Measurements from ENCODE around the gene NFRKB. TPM values are rescaled to one million over a fixed set of nuclear protein-coding genes. Genes with fewer than 3 reads are reported as not detected.

Gene NFRKB
- total and polyA plus RNA-seq, 8 donors = 11.0 to 18.3 (median 12.6) TPM

- FAIRE-seq (no peak), DNase-seq (no peak), ATAC-seq (no peak)
- Histone ChIP-seq H3K9me3 (no peaks in the 10 kb centered on the region), H3K27ac (no peak overlapping the region), H3K4me1 (no peaks in the 10 kb centered on the region), H3K36me3 (no peaks in the 10 kb centered on the region), H3K4me3 (no peak overlapping the region), H3K27me3 (no peaks in the 10 kb centered on the region)
- intact Hi-C loops (cut with DNase I) = no loop called here
- 91 to 98% methylated on average over 13 of the region's 13 CpGs for WGBS, 2 donors
- no peak for TF ChIP-seq CTCF (IDR thresholded peaks at IDR 0.05)
Measured at GRCh38 chr11:129930743-129931142, 35.4 kb upstream of the NFRKB start.

DNA sequence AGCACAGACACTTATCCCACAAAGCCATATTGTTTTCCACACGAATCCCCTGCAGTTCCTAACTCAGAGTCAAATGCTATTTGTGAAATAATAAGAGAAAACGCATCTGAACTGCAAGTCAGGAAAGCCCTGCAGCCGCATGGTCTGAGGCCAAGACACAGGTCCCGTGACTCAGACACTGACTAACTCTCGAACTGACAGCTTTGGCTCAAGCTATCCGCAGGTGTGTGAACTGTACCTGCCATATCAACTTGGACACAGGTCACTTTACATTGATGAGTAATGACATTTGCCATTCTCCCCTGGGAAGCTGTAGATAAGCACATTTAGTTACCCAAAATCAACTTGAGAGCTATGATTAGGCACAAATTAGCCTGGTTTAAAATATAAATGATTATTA is 34.9 kb upstream of the NFRKB start:
- FAIRE-seq = no peak
- Histone ChIP-seq H3K27me3 (no peaks in the 10 kb centered on the region), H3K36me3 (no peaks in the 10 kb centered on the region), H3K4me3 (no peak overlapping the region), H3K27ac (no peak overlapping the region), H3K4me1 (no peaks in the 10 kb centered on the region), H3K9me3 (no peaks in the 10 kb centered on the region)
- ATAC-seq = no peak
- no peak for TF ChIP-seq CTCF (IDR thresholded peaks at IDR 0.05)
- no peak for DNase-seq
- WGBS, 2 donors = 83 to 84% methylated on average over 6 of the region's 6 CpGs
- intact Hi-C loops (cut with DNase I) = no loop called here

GRCh38 chr11:129929721-129930120 is 34.3 kb upstream of the NFRKB start:
- Histone ChIP-seq H3K27me3 (no peaks in the 10 kb centered on the region), H3K27ac (no peak overlapping the region), H3K36me3 (no peaks in the 10 kb centered on the region), H3K4me3 (no peak overlapping the region), H3K9me3 (no peaks in the 10 kb centered on the region), H3K4me1 (no peaks in the 10 kb centered on the region)
- FAIRE-seq (no peak), ATAC-seq (no peak), DNase-seq (no peak)
- WGBS, 2 donors = 76 to 90% methylated on average over 2 of the region's 2 CpGs
- no peak for TF ChIP-seq CTCF (IDR thresholded peaks at IDR 0.05)
- intact Hi-C loops (cut with DNase I) = loop anchor here in 1 of 3 donors (10.0 kb wide), 1 partner anchor 205 kb away; no protein-coding TSS in a partner anchor

- FAIRE-seq (no peak), ATAC-seq (no peak), DNase-seq (no peak)
- Histone ChIP-seq H3K36me3 (no peaks in the 10 kb centered on the region), H3K4me1 (no peaks in the 10 kb centered on the region), H3K4me3 (no peak overlapping the region), H3K27me3 (no peaks in the 10 kb centered on the region), H3K9me3 (no peaks in the 10 kb centered on the region), H3K27ac (no peak overlapping the region)
- no peak for TF ChIP-seq CTCF (IDR thresholded peaks at IDR 0.05)
- WGBS, 2 donors = 92% methylated on average over 3 of the region's 3 CpGs
- intact Hi-C loops (cut with DNase I) = loop anchor here in 1 of 3 donors (10.0 kb wide), 1 partner anchor 206 kb away; no protein-coding TSS in a partner anchor
Measured at GRCh38 chr11:129928923-129929692, 33.7 kb upstream of the NFRKB start.

DNA sequence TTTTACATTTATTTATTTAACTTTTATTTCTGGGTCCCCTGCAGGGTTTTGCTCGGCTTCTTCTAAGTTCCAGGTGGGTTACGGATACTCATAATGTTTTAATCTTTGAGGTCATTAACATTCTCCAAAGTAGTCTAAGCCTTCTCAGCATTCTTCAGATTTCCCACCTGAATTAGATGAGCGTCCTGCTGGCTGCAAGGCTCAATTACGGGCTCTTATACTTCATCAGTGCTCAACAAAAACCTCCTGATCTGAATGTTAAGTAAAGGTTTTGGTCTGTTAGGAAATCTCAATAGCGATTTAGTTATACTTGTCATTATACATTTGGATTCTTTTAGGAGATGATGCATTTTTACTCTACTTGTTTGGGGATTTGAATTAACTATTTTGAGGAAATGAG is 27.3 kb upstream of the NFRKB start:
- intact Hi-C loops (cut with DNase I) = loop anchor here (5.0 to 10.0 kb wide), 2 partner anchors 210 to 212 kb away; no protein-coding TSS in a partner anchor
- FAIRE-seq (no peak), DNase-seq (no peak), ATAC-seq (no peak)
- 87 to 94% methylated on average over 5 of the region's 5 CpGs for WGBS, 2 donors
- no peaks in the 10 kb centered on the region for H3K4me1 ChIP-seq
- no peaks in the 10 kb centered on the region for H3K9me3 ChIP-seq
- TF ChIP-seq CTCF (IDR thresholded peaks at IDR 0.05) = no peak
- H3K36me3 ChIP-seq = no peaks in the 10 kb centered on the region
- no peaks in the 10 kb centered on the region for H3K27me3 ChIP-seq
- H3K4me3 ChIP-seq = no peak overlapping the region
- no peak overlapping the region for H3K27ac ChIP-seq

Data from pancreas (tissue), 10 donors.